Calu3 (cell line): ENCODE measurements around the gene TMEM270. TPM values are rescaled to one million over a fixed set of nuclear protein-coding genes. Genes with fewer than 3 reads are reported as not detected.
A peak's percentile ranks its signal among the peaks of the same experiment; 100 is the strongest.

Experiments used
- BruUV-seq: library from RNA; stranded (reverse); fragments of 400-500 nt; replicated peaks from 2 replicates; lab custom pipeline; 2021; lab: Mats Ljungman, UMichigan
- CTCF ChIA-PET: fragments of 300-600 bp; sonication (Branson Sonifier 250); formaldehyde crosslinking; loops from one replicate; lab custom pipeline; 2022; ENCODE audit warnings: antibody characterized with exemption; lab: Charles Lee
- DNase-seq: peaks from one replicate; pipeline ENCODE4 v3.0.0; 2022
- H3K27ac Mint-ChIP-seq: one replicate; pipeline ENCODE4 v1.8.0; 2022; ENCODE audit warnings: mixed read lengths; ENCODE audit not compliant: unreplicated experiment
- H3K27me3 Mint-ChIP-seq: one replicate; pipeline ENCODE4 v1.8.0; 2022; ENCODE audit warnings: mixed read lengths; ENCODE audit not compliant: unreplicated experiment
- H3K36me3 Mint-ChIP-seq: one replicate; pipeline ENCODE4 v1.8.0; 2022; ENCODE audit warnings: mild to moderate bottlenecking, moderate library complexity, mixed read lengths; ENCODE audit not compliant: insufficient read depth, unreplicated experiment
- H3K4me1 Mint-ChIP-seq: one replicate; pipeline ENCODE4 v1.8.0; 2022; ENCODE audit warnings: mild to moderate bottlenecking, low read depth, mixed read lengths; ENCODE audit not compliant: unreplicated experiment
- H3K4me3 Mint-ChIP-seq: one replicate; pipeline ENCODE4 v1.8.0; 2022; ENCODE audit warnings: mild to moderate bottlenecking, low read depth, moderate library complexity, mixed read lengths; ENCODE audit not compliant: unreplicated experiment
- H3K9me3 Mint-ChIP-seq: one replicate; pipeline ENCODE4 v1.8.0; 2022; ENCODE audit warnings: low read depth, mixed read lengths; ENCODE audit not compliant: unreplicated experiment
- intact Hi-C: fragments of 100-400 bp; cut with micrococcal nuclease; formaldehyde crosslinking; loops from one replicate; pipeline ENCODE4 v1.10.0; 2022; ENCODE audit not compliant: unreplicated experiment
- total RNA-seq: library from RNA; stranded (reverse); gene quantifications from 2 replicates; pipeline ENCODE4 v1.2.3, GENCODE V29; 2022
- TF ChIP-seq, protein P1 (sequence below): fragments of 200-600 bp; IDR thresholded peaks from one replicate; pipeline ENCODE4 v1.8.0; 2022; ENCODE audit warnings: antibody characterized with exemption; ENCODE audit not compliant: unreplicated experiment

TMEM270 gene
- total RNA-seq, 1 experiment from 2014 or later = 0.59 TPM

GRCh38 chr7:73865738-73866445 lies 4.9 kb downstream of the TMEM270 start:
- no peaks in the 10 kb centered on the region for H3K4me1 Mint-ChIP-seq
- CTCF ChIA-PET = interaction anchor here (0.8 to 1.2 kb wide), 3 partner anchors 113 to 194 kb away, joined by 3 to 6 read pairs (median 4); no protein-coding TSS in a partner anchor
- BruUV-seq = no TSS peak
- no peaks in the 10 kb centered on the region for H3K36me3 Mint-ChIP-seq
- peak; percentile 43 for DNase-seq
- H3K27ac Mint-ChIP-seq = no peak overlapping the region
- no peaks in the 10 kb centered on the region for H3K9me3 Mint-ChIP-seq
- no peaks in the 10 kb centered on the region for H3K27me3 Mint-ChIP-seq
- intact Hi-C loops = loop anchor here (2.0 to 5.0 kb wide), 2 partner anchors 113 to 161 kb away; partner anchors contain the start of gene ELN
- H3K4me3 Mint-ChIP-seq = no peak overlapping the region
- TF ChIP-seq, protein P1, sequence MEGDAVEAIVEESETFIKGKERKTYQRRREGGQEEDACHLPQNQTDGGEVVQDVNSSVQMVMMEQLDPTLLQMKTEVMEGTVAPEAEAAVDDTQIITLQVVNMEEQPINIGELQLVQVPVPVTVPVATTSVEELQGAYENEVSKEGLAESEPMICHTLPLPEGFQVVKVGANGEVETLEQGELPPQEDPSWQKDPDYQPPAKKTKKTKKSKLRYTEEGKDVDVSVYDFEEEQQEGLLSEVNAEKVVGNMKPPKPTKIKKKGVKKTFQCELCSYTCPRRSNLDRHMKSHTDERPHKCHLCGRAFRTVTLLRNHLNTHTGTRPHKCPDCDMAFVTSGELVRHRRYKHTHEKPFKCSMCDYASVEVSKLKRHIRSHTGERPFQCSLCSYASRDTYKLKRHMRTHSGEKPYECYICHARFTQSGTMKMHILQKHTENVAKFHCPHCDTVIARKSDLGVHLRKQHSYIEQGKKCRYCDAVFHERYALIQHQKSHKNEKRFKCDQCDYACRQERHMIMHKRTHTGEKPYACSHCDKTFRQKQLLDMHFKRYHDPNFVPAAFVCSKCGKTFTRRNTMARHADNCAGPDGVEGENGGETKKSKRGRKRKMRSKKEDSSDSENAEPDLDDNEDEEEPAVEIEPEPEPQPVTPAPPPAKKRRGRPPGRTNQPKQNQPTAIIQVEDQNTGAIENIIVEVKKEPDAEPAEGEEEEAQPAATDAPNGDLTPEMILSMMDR = no peak

DNA sequence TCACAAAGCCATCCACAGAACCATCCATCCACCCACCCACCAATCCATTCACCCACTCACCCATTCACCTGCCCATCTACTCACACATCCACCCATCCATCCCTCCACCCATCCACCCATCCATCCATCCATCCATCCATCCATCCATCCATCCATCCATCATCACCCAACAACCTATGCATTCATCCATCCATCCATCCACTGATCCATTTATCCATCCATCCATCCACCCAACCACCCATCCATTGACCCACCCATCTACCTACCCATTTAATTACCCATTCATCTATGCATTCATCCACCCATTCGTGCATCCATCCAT lies 5.4 kb downstream of the TMEM270 start:
- DNase-seq = no peak
- Mint-ChIP-seq H3K27ac (no peak overlapping the region), H3K9me3 (no peaks in the 10 kb centered on the region), H3K27me3 (no peaks in the 10 kb centered on the region), H3K4me1 (no peaks in the 10 kb centered on the region), H3K36me3 (no peaks in the 10 kb centered on the region), H3K4me3 (no peak overlapping the region)
- no TSS peak for BruUV-seq
- intact Hi-C loops = loop anchor here (2.0 to 5.0 kb wide), 2 partner anchors 112 to 161 kb away; partner anchors contain the start of gene ELN
- TF ChIP-seq, protein P1 = no peak
- CTCF ChIA-PET = interaction anchor here (0.8 to 1.2 kb wide), 2 partner anchors 113 to 161 kb away, joined by 3 to 6 read pairs; no protein-coding TSS in a partner anchor

DNA sequence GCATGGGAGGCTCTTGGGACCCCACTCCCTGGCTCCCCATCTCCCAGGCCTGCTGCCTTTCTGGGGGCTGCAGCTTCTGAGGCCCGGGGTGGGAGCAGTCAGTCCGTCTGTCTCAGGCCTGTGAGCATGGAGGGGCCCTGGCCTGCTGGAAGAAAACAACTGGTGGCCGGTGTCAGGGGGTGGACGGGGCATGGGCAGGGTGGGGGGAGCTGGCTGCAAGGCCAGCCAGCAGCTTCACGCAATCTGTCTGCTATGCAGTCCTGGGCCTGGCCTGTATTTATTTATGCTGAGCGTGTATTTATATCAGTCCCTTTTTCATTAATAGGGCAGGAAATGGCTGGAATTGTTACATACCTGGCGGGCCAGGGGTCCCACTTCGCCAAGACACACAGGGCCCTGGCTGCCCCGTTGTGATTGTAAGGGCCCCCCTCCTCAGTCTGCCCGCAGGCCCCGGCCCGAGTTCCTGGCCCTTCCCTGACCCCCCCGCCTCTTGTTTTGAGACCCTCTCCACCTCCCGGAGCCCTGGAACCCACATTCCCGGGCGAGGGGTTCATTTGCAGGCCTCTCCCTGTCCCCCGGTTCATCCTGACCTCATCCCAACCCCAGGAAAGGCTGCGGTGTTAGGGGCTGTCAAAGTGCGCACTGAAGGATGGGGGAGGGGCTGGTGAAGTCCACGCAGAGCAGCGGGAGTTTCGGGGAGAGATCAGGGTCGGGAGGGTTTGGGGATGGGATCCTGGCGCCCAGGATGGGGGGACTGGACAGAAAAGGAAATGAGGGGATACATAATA lies 8.2 kb downstream of the TMEM270 start:
- Mint-ChIP-seq H3K27me3 (no peaks in the 10 kb centered on the region), H3K9me3 (no peaks in the 10 kb centered on the region), H3K27ac (no peak overlapping the region), H3K4me1 (no peaks in the 10 kb centered on the region), H3K36me3 (no peaks in the 10 kb centered on the region), H3K4me3 (no peak overlapping the region)
- CTCF ChIA-PET = no interaction called here
- intact Hi-C loops = loop anchor here (5.0 kb wide), 1 partner anchor 158 kb away; the partner anchor contains the start of gene ELN
- DNase-seq = no peak
- TF ChIP-seq, protein P1 = no peak
- no TSS peak for BruUV-seq

GRCh38 chr7:73870041-73870492 lies 9.1 kb downstream of the TMEM270 start:
- no peak overlapping the region for H3K27ac Mint-ChIP-seq
- DNase-seq = no peak
- no peak overlapping the region for H3K4me3 Mint-ChIP-seq
- H3K27me3 Mint-ChIP-seq = no peaks in the 10 kb centered on the region
- CTCF ChIA-PET = no interaction called here
- no peaks in the 10 kb centered on the region for H3K4me1 Mint-ChIP-seq
- TF ChIP-seq, protein P1 = no peak
- intact Hi-C loops = no loop called here
- BruUV-seq = no TSS peak
- no peaks in the 10 kb centered on the region for H3K9me3 Mint-ChIP-seq
- H3K36me3 Mint-ChIP-seq = no peaks in the 10 kb centered on the region
